Measurements from ENCODE around the gene PIP5K1B. TPM values are rescaled to one million over a fixed set of nuclear protein-coding genes. Genes with fewer than 3 reads are reported as not detected.
A peak's percentile ranks its signal among the peaks of the same experiment; 100 is the strongest.
"Not testable (repeated sequence)": the region's sequence is repeated elsewhere in the genome, so short reads cannot be mapped to it uniquely, and the experiment has no call there.

The PIP5K1B gene
- total RNA-seq, 1 donor from 2014 or later: 14.9 TPM

- DNase-seq (ENCODE audit: low spot score): no peak
These were observed 318.6 kb downstream of the PIP5K1B start for GRCh38 chr9:69023650-69024049.

DNA sequence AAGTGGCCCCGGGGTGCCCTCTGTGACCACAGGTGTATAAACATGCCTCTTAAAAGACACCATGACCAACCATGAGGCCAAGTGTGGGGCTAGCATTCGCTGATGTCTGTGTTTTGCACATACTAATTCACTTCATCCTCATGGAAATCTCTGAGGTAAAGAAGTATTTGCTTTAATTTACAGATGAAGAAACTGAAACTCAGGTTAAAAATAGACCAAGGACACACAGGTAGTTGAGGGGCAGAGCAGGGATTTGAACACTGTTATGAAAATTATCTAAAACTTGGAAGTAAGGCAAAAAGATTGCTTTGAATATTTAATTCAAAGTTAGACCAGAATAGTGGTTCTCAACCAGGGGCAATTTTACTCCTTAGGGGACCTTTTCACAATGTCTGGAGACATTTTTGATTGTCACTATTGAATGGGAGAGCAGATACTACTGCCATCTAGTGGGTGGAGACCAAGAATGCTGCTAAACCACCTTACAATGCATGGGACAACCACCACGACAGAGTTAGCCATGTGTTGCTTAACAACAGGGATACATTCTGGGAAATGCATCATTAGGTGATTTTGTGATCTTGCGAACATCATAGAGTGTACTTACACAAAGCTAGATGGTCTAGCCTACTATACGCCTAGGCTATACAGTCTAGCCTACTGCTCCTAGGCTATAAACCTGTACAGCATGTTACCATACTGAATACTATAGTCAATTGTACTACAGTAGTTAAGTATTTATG lies 322.5 kb downstream of the PIP5K1B start:
- peak; percentile 49 for DNase-seq (ENCODE audit: low spot score)

GRCh38 chr9:69028754-69029153 lies 323.7 kb downstream of the PIP5K1B start:
- no peak for DNase-seq (ENCODE audit: low spot score)

GRCh38 chr9:69029535-69029934 lies 324.5 kb downstream of the PIP5K1B start:
- DNase-seq (ENCODE audit: low spot score): no peak

DNA sequence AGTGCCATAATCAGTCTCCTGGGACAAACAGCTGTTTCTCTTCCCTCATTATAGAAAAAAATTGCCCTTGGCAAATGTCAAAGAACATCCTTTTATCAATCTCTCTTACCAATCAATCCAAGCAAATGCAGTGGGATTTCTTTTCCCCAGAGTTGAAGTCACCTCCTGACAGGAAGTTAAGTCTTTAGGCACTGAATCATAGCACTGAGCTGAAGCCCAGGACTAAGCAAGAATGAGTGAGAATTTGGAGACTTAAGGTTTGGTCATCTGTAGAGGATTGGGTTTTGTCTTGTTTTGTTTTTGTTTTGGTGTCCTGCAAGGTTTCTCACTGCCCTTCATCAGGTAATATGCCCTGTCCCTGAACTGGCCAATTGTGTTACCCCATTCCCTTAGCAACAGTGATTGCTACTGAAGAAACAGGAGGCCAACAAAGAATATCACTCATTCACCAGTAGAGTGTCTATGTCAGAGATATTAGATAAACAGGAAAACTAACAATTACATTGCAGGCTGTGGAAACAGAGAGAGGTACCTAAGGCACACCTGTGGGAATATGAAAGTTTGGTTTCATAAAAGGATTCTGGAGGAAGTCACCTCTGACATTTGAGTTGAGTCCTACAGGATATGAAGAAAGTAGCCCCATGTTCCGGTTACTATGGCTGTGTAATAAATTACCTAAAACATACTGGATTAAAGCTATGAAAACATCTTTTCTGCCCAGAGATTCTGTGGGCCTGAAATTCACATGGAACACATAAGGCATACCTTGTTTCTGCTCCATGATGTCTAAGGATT lies 326.0 kb downstream of the PIP5K1B start:
- no peak for DNase-seq (ENCODE audit: low spot score)

DNA sequence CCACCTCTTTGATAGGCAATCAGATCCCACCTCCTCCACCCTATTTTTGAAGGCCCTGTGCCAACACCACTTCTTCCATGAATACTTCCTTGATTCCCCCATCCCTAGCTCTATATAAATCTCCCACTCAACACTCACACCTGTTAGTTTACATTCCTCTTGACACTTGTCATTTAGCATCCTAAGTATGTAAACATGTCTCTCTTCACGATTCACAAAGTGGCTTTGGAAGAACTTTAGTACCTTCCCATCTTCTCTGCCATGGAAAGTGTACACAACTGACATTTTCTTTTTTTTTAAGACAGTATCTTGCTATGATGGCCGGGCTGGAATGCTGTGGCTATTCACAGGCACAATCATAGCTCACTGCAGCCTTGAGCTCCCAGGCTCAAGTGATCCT lies 329.0 kb downstream of the PIP5K1B start:
- DNase-seq (ENCODE audit: low spot score): no peak

DNA sequence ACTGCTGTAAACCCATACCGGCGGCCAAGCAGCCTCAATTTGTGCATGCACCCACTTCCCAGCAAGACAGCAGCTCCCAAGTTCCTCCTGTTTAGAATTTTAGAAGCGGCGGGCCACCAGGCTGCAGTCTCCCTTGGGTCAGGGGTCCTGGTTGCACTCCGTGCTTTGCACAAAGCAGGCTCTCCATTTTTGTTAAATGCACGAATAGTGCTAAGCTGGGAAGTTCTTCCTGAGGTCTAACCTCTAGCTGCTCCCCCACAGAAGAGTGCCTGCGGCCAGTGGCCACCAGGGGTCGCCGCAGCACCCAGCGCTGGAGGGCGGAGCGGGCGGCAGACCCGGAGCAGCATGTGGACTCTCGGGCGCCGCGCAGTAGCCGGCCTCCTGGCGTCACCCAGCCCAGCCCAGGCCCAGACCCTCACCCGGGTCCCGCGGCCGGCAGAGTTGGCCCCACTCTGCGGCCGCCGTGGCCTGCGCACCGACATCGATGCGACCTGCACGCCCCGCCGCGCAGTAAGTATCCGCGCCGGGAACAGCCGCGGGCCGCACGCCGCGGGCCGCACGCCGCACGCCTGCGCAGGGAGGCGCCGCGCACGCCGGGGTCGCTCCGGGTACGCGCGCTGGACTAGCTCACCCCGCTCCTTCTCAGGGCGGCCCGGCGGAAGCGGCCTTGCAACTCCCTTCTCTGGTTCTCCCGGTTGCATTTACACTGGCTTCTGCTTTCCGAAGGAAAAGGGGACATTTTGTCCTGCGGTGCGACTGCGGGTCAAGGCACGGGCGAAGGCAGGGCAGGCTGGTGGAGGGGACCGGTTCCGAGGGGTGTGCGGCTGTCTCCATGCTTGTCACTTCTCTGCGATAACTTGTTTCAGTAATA lies 330.6 kb downstream of the PIP5K1B start, which contains the start of gene FXN:
FXN (plus strand) TSS at position 315 of the 871 bp plus-strand sequence; CDS start at position 346, 31 bp downstream.
- DNase-seq (ENCODE audit: low spot score): peak; percentile 84

DNA sequence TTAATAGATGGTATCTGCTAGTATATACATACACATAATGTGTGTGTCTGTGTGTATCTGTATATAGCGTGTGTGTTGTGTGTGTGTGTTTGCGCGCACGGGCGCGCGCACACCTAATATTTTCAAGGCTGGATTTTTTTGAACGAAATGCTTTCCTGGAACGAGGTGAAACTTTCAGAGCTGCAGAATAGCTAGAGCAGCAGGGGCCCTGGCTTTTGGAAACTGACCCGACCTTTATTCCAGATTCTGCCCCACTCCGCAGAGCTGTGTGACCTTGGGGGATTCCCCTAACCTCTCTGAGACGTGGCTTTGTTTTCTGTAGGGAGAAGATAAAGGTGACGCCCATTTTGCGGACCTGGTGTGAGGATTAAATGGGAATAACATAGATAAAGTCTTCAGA lies 331.3 kb downstream of the PIP5K1B start:
- DNase-seq (ENCODE audit: low spot score): no peak

- DNase-seq (ENCODE audit: low spot score): no peak
These were observed 331.8 kb downstream of the PIP5K1B start for GRCh38 chr9:69036799-69037198.

- no peak for DNase-seq (ENCODE audit: low spot score)
These were observed 335.6 kb downstream of the PIP5K1B start for GRCh38 chr9:69040646-69041045.

GRCh38 chr9:69044240-69045219 lies 339.5 kb downstream of the PIP5K1B start:
- DNase-seq (ENCODE audit: low spot score): no peak

GRCh38 chr9:69045821-69046220 lies 340.8 kb downstream of the PIP5K1B start:
- no peak for DNase-seq (ENCODE audit: low spot score)

DNA sequence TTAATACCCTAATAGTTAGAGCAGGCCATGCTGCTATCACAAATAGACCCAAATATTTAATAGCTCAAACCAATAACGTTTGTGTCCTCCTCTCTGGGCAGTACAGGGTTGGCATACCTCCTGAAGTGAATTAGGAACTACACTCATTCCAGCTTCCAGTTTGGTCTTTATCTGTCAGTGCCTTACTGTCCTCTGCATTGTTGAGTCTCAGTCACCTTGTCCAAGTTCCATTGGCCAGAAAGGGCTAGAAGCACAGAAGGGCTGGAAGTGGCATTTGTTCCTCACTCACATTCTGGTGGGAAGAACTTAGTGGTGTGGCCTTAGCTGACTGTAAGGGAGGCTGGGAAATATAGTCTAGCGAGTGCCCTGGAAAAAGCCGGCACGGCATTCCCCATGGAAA lies 341.7 kb downstream of the PIP5K1B start:
- no peak for DNase-seq (ENCODE audit: low spot score)

GRCh38 chr9:69047371-69047770 lies 342.3 kb downstream of the PIP5K1B start:
- no peak for DNase-seq (ENCODE audit: low spot score)

DNA sequence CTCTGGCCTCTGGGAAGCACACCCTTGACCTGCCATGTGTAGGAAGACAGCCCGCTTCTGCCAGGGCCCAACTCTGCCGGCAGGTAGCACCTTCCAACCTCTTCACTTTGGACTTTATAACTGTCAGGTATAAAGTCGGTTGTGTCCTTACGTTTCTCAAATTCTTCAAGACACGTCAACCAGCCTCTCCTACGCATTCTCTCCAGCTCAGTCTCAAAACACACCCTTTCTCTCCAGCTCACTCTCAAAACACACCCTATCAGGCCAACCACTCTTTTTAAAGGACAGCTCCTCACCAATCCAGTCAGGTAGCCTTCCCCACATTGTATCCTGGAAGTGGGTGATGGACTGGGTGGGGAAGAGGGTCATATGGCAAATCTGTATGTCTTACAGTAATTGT lies 344.1 kb downstream of the PIP5K1B start:
- no peak for DNase-seq (ENCODE audit: low spot score)

DNA sequence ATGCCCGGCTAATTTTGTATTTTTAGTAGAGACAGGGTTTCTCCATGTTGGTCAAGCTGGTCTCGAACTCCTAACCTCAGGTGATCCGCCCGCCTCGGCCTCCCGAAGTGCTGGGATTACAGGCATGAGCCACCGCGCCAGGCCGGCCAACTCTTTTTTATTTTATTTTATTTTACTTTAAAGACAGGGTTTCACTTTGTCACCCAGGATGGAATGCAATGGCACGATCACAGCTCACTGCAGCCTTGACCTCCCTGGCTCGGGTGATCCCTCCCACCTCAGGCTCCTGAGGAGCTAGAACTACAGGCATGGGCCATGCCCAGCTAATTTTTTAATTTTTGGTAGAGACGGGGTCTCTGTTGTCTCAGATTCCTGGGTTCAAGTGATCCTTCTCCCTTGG lies 345.9 kb downstream of the PIP5K1B start:
- DNase-seq (ENCODE audit: low spot score): not testable (repeated sequence)

DNA sequence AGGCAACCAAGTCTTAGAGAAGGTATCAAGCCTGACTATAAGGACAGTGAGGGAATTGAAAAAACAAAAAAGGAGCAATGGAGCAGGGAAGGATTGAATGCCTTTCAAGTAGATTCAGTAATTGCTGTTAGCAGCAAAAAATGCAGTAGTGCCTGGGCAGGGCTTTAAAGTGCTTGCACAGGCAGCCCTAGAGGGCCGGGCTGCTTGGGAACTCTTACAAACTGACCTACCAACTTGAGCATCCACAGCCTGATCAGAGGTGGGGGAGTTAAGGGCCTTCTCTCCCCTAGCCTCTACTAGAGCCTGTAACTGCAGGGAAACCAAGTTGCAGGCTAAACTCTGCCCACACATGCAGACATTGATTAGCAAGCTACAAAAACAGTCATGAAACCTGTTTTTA lies 349.9 kb downstream of the PIP5K1B start:
- DNase-seq (ENCODE audit: low spot score): no peak

GRCh38 chr9:69056191-69056815 lies 351.3 kb downstream of the PIP5K1B start:
- no peak for DNase-seq (ENCODE audit: low spot score)

GRCh38 chr9:69058101-69058500 lies 353.1 kb downstream of the PIP5K1B start:
- DNase-seq (ENCODE audit: low spot score): no peak

All from umbilical cord (tissue), 2 donors.